Gastroesophageal sphincter (tissue), 4 donors: ENCODE measurements around the gene AKAP8L. TPM values are rescaled to one million over a fixed set of nuclear protein-coding genes. Genes with fewer than 3 reads are reported as not detected.
A peak's percentile ranks its signal among the peaks of the same experiment; 100 is the strongest.

ENCODE experiments used
- ATAC-seq: fragments of 150-250 bp; one replicate; pipeline ENCODE4 v1.9.1; 2016; ENCODE audit warnings: mild to moderate bottlenecking, moderate library complexity
- H3K27ac ChIP-seq, 4 donors: fragments of 200-600 bp; sonication (generic) in 3 of 4; 1 replicate in 3 of 4; 2 replicates in 1 of 4; pipeline ENCODE4 v1.5.1; 2016 to 2019
- H3K27me3 ChIP-seq: fragments of 200-600 bp; sonication (generic); one replicate; pipeline ENCODE4 v1.5.1; 2019
- H3K36me3 ChIP-seq, 2 donors: fragments of 200-600 bp; sonication (generic); one replicate each; pipeline ENCODE4 v1.5.1; 2019; ENCODE audit warnings: control low read depth in 1 of 2
- H3K4me1 ChIP-seq, 3 donors: fragments of 200-600 bp; sonication (generic); 1 replicate in 2 of 3; 2 replicates in 1 of 3; pipeline ENCODE4 v1.5.1; 2016 to 2019; ENCODE audit warnings: control low read depth in 2 of 3
- H3K4me3 ChIP-seq, 2 donors: fragments of 200-600 bp; sonication (generic); one replicate each; pipeline ENCODE4 v1.5.1; 2019; ENCODE audit warnings: mild to moderate bottlenecking in 1 of 2, moderate library complexity in 1 of 2
- H3K9me3 ChIP-seq, 3 donors: fragments of 200-600 bp; sonication (generic); one replicate each; pipeline ENCODE4 v1.5.1; 2017 to 2019; ENCODE audit warnings: control low read depth in 2 of 3
- CTCF ChIP-seq, 4 experiments: fragments of 200-600 bp in 2 of 4; fragments of 450-650 bp in 2 of 4; sonication (generic) in 1 of 4; IDR thresholded peaks; one replicate each; pipeline ENCODE4 v1.5.1; 2017 to 2019; ENCODE audit warnings: antibody characterized with exemption in 4 of 4, mild to moderate bottlenecking in 2 of 4, moderate library complexity in 2 of 4
- EP300 ChIP-seq: sonication (generic); formaldehyde crosslinking; IDR thresholded peaks from one replicate; pipeline ENCODE4 v1.6.1; 2017; ENCODE audit warnings: antibody characterized with exemption, mild to moderate bottlenecking
- POLR2A ChIP-seq, 2 donors: fragments of 450-650 bp; IDR thresholded peaks; one replicate each; pipeline ENCODE4 v1.6.1; 2017; ENCODE audit warnings: antibody characterized with exemption in 2 of 2, mild to moderate bottlenecking in 2 of 2, moderate library complexity in 1 of 2
- POLR2AphosphoS5 ChIP-seq: sonication (generic); formaldehyde crosslinking; IDR thresholded peaks from one replicate; pipeline ENCODE4 v1.6.1; 2017; ENCODE audit warnings: antibody characterized with exemption
- WGBS, 2 donors: methylation state at CpG; one replicate each; pipeline ENCODE4 v1.1.5; 2018; ENCODE audit warnings: low coverage in 1 of 2; 5-methylcytosine and 5-hydroxymethylcytosine counted together
- total RNA-seq, 4 donors: library from RNA; depleted of rRNA; stranded (reverse); fragments of >200 nt; gene quantifications; one replicate each; pipeline ENCODE4 v1.1.0, GENCODE V29; 2016

Gene AKAP8L
- total RNA-seq, 4 donors from 2014 or later = 61.3 to 102 (median 70.1) TPM

- Histone ChIP-seq H3K9me3 (no peaks in the 10 kb centered on the region), H3K4me3 (no peak overlapping the region), H3K4me1 (peaks cover 0 to 40% (median 15%) of the 10 kb centered on the region in 3 donors), H3K27ac (no peak overlapping the region), H3K36me3 (no peaks in the 10 kb centered on the region), H3K27me3 (peaks cover 73% of the 10 kb centered on the region)
- WGBS, 2 donors = no CpG with 5 or more reads among the region's 14 CpGs
- TF ChIP-seq POLR2A (IDR thresholded peaks at IDR 0.05) (no peak), POLR2AphosphoS5 (no peak), EP300 (no peak), CTCF (IDR thresholded peaks at IDR 0.05) (no peak)
- ATAC-seq = no peak
These were observed 37.7 kb upstream of the AKAP8L start for GRCh38 chr19:15456441-15456840.

GRCh38 chr19:15455996-15456395 lies 37.2 kb upstream of the AKAP8L start:
- no peaks in the 10 kb centered on the region for H3K36me3 ChIP-seq
- H3K4me3 ChIP-seq = no peak overlapping the region
- no peak overlapping the region for H3K27ac ChIP-seq
- ATAC-seq = no peak
- H3K27me3 ChIP-seq = peaks cover 68% of the 10 kb centered on the region
- WGBS, 2 donors = 71% methylated on average over 1 of the region's 9 CpGs; no CpG with 5 or more reads in 1 of the 2 donors
- H3K9me3 ChIP-seq = no peaks in the 10 kb centered on the region
- TF ChIP-seq POLR2AphosphoS5 (no peak), CTCF (IDR thresholded peaks at IDR 0.05) (no peak), EP300 (no peak), POLR2A (IDR thresholded peaks at IDR 0.05) (no peak)
- H3K4me1 ChIP-seq = peaks cover 0 to 40% (median 15%) of the 10 kb centered on the region in 3 donors

GRCh38 chr19:15453906-15454860 lies 35.4 kb upstream of the AKAP8L start:
- ATAC-seq = no peak
- Histone ChIP-seq H3K4me3 (no peak overlapping the region), H3K4me1 (peaks cover 0 to 42% (median 15%) of the 10 kb centered on the region in 3 donors), H3K36me3 (no peaks in the 10 kb centered on the region), H3K27ac (no peak overlapping the region), H3K9me3 (no peaks in the 10 kb centered on the region), H3K27me3 (peaks cover 53% of the 10 kb centered on the region)
- TF ChIP-seq POLR2A (IDR thresholded peaks at IDR 0.05) (no peak), POLR2AphosphoS5 (no peak)
- WGBS, 2 donors = 88% methylated on average over 6 of the region's 17 CpGs; no CpG with 5 or more reads in 1 of the 2 donors

GRCh38 chr19:15453091-15453578 lies 34.3 kb upstream of the AKAP8L start:
- TF ChIP-seq POLR2AphosphoS5 (no peak), CTCF (IDR thresholded peaks at IDR 0.05) (peak in 3 of 4 experiments; percentile 54 to 60 (median 57))
- Histone ChIP-seq H3K36me3 (no peaks in the 10 kb centered on the region), H3K4me1 (peaks cover 0 to 52% (median 17%) of the 10 kb centered on the region in 3 donors), H3K27me3 (peaks cover 43% of the 10 kb centered on the region), H3K27ac (peak overlapping the region in 3 of 4 donors; percentile 76 to 93 (median 89)), H3K4me3 (peak overlapping the region; percentile 34 to 60), H3K9me3 (no peaks in the 10 kb centered on the region)
- 0 to 28% methylated on average over 2 of the region's 44 CpGs for WGBS, 2 donors
- peak; percentile 16 for ATAC-seq

GRCh38 chr19:15452111-15453047 lies 33.6 kb upstream of the AKAP8L start:
- TF ChIP-seq POLR2AphosphoS5 = peak; percentile 55
- no peak for TF ChIP-seq EP300
- no peak for TF ChIP-seq CTCF (IDR thresholded peaks at IDR 0.05)
- TF ChIP-seq POLR2A (IDR thresholded peaks at IDR 0.05) = peak; percentile 31 to 51
- Histone ChIP-seq H3K27me3 (peaks cover 35% of the 10 kb centered on the region), H3K4me1 (peaks cover 0 to 47% (median 13%) of the 10 kb centered on the region in 3 donors), H3K9me3 (no peaks in the 10 kb centered on the region), H3K27ac (peak overlapping the region in 3 of 4 donors; percentile 76 to 93 (median 89)), H3K36me3 (peaks cover 0 to 7% of the 10 kb centered on the region in 2 donors), H3K4me3 (peak overlapping the region; percentile 34 to 60)
- WGBS, 2 donors = 0 to 19% methylated on average over 3 to 4 of the region's 37 CpGs
- ATAC-seq = peak; percentile 76
